Sigmoid colon (tissue), 7 donors: ENCODE results near the gene PVALEF. TPM values are rescaled to one million over a fixed set of nuclear protein-coding genes. Genes with fewer than 3 reads are reported as not detected.
A peak's percentile ranks its signal among the peaks of the same experiment; 100 is the strongest.

Experiments
- DNase-seq: peaks from one replicate; pipeline ENCODE4 v3.0.0-alpha.2; 2019
- H3K27ac ChIP-seq, 4 donors: fragments of 200-600 bp; sonication (generic); one replicate each; pipeline ENCODE4 v1.5.1; 2016 to 2019; ENCODE audit warnings: mild to moderate bottlenecking in 1 of 4
- H3K27me3 ChIP-seq, 3 donors: fragments of 200-600 bp; sonication (generic); one replicate each; pipeline ENCODE4 v1.5.1; 2019; ENCODE audit warnings: mild to moderate bottlenecking in 1 of 3
- H3K36me3 ChIP-seq, 4 donors: fragments of 200-600 bp; sonication (generic); one replicate each; pipeline ENCODE4 v1.5.1; 2016 to 2019
- H3K4me1 ChIP-seq, 4 donors: fragments of 200-600 bp; sonication (generic); one replicate each; pipeline ENCODE4 v1.5.1; 2017 to 2019
- H3K4me3 ChIP-seq, 4 donors: fragments of 200-600 bp; sonication (generic); one replicate each; pipeline ENCODE4 v1.5.1; 2017 to 2019; ENCODE audit warnings: mild to moderate bottlenecking in 2 of 4, moderate library complexity in 1 of 4
- H3K9me3 ChIP-seq, 4 donors: fragments of 200-600 bp in 3 of 4; sonication (generic) in 3 of 4; one replicate each; pipeline versions ENCODE4 v1.5.1 to v1.6.1; 2013 to 2019
- EP300 ChIP-seq, 4 donors: sonication (generic); formaldehyde crosslinking; IDR thresholded peaks; one replicate each; pipeline ENCODE4 v1.6.1; 2017; ENCODE audit warnings: antibody characterized with exemption in 4 of 4
- POLR2A ChIP-seq, 2 donors: fragments of 450-650 bp; IDR thresholded peaks; one replicate each; pipeline ENCODE4 v1.6.1; 2016; ENCODE audit warnings: antibody characterized with exemption in 2 of 2, mild to moderate bottlenecking in 2 of 2, moderate library complexity in 2 of 2
- POLR2AphosphoS5 ChIP-seq, 4 donors: sonication (generic); formaldehyde crosslinking; IDR thresholded peaks; one replicate each; pipeline ENCODE4 v1.6.1; 2017; ENCODE audit warnings: antibody characterized with exemption in 4 of 4
- WGBS, 2 donors: extraction: QIAGEN DNeasy Blood & Tissue Kit; methylation state at CpG; one replicate each; pipeline ENCODE4 v1.1.7; 2013; 5-methylcytosine and 5-hydroxymethylcytosine counted together
- intact Hi-C: fragments of 100-400 bp; cut with DNase I; formaldehyde crosslinking; loops from one replicate; pipeline ENCODE4 v1.15.1; 2023
- polyA plus RNA-seq, 3 donors: library from polyadenylated mRNA; stranded (reverse); fragments of 200-250 nt; gene quantifications; one replicate each; pipeline ENCODE4 v1.2.3, GENCODE V29; 2013
- total RNA-seq, 4 donors: library from RNA; depleted of rRNA; stranded (reverse); fragments of >200 nt; gene quantifications; one replicate each; pipeline ENCODE4 v1.1.0, GENCODE V29; 2016
- TF ChIP-seq, protein P1 (sequence below), 4 experiments: fragments of 450-650 bp in 3 of 4; fragments of 200-600 bp in 1 of 4; IDR thresholded peaks; one replicate each; pipeline ENCODE4 v1.5.1; 2016 to 2019; ENCODE audit warnings: antibody characterized with exemption in 4 of 4, mild to moderate bottlenecking in 3 of 4, moderate library complexity in 2 of 4
- donor health status: healthy with polysubstance abuse.
- donor health status: Bipolar disorder and iron deficiency.
- donor health status: healthy.

PVALEF gene
- total and polyA plus RNA-seq, 7 donors: not detected

DNA sequence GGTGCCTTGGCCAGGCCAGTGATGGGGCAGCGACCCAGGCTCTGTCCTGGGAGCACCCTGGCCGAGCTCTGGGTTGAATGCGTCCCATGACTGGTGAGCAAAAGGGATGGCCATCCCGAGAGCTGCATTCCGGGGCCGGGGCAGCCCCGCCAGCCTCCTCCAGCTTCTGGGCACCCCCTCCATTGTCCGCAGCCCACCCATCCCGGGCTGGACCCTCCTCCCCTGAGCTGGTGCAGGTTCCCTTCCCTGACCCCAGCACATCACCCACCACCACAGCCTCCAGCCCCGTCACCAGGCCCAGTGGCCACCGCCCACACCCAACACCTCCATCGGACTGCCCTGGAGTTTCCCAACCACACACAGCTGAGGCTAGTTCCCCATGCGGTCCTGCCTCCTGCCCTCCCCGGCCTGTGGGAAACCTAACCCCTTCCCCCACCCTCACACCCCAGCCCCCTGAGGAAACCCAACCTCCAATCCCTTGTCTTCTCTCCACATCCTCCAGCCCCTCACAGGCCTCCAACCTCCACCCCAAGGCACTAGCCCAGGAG lies 16.2 kb upstream of the PVALEF start:
- intact Hi-C loops: loop anchor here (10.0 kb wide), 1 partner anchor 456 kb away; no protein-coding TSS in a partner anchor
- DNase-seq: no peak
- TF ChIP-seq POLR2AphosphoS5 (IDR thresholded peaks at IDR 0.05) (no peak), EP300 (IDR thresholded peaks at IDR 0.05) (no peak), POLR2A (IDR thresholded peaks at IDR 0.05) (no peak)
- TF ChIP-seq, protein P1, sequence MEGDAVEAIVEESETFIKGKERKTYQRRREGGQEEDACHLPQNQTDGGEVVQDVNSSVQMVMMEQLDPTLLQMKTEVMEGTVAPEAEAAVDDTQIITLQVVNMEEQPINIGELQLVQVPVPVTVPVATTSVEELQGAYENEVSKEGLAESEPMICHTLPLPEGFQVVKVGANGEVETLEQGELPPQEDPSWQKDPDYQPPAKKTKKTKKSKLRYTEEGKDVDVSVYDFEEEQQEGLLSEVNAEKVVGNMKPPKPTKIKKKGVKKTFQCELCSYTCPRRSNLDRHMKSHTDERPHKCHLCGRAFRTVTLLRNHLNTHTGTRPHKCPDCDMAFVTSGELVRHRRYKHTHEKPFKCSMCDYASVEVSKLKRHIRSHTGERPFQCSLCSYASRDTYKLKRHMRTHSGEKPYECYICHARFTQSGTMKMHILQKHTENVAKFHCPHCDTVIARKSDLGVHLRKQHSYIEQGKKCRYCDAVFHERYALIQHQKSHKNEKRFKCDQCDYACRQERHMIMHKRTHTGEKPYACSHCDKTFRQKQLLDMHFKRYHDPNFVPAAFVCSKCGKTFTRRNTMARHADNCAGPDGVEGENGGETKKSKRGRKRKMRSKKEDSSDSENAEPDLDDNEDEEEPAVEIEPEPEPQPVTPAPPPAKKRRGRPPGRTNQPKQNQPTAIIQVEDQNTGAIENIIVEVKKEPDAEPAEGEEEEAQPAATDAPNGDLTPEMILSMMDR (IDR thresholded peaks at IDR 0.05): no peak
- Histone ChIP-seq H3K27me3 (peaks cover 0 to 4% (median 0%) of the 10 kb centered on the region in 3 donors), H3K4me3 (no peak overlapping the region), H3K36me3 (no peaks in the 10 kb centered on the region), H3K9me3 (no peaks in the 10 kb centered on the region), H3K4me1 (no peaks in the 10 kb centered on the region), H3K27ac (no peak overlapping the region)
- WGBS, 2 donors: 72 to 81% methylated on average over 14 of the region's 14 CpGs

DNA sequence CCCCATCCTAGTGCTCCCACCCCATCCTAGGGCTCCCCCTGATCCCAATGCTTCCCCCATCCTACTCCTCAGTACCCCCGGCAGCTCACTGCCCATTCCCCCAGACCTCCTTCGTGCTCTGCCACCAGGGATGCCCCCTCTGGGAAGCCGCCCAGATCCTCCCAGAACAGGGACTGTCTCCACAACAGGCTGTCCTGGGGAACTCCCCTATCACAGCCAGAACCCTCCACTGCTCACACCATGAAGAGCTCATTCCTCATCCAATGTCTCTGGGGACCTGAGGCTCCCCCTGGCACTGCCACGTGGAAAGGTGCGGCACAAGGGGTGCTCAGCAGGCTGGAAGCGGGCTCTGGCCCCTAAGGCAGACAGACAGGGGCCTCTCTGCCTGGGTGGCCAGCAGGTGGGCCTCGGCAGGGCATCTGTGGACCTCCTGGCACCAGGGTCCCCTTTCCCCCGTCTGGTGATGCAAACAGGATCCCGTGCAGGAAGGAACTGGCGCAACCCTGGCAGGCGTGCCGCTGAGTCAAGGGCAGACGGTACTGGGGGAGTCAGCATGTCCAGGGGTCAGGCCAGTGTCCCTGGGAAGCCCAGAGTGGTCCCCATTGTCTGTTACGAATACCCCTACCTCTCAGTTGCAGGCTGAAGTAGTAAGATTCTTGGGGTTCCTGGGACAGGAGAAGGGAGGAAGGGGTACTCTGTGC lies 14.8 kb upstream of the PVALEF start:
- H3K27me3 ChIP-seq: peaks cover 0 to 4% (median 0%) of the 10 kb centered on the region in 3 donors
- H3K9me3 ChIP-seq: no peaks in the 10 kb centered on the region
- no peak overlapping the region for H3K27ac ChIP-seq
- no peaks in the 10 kb centered on the region for H3K36me3 ChIP-seq
- no peak for DNase-seq
- intact Hi-C loops: no loop called here
- H3K4me3 ChIP-seq: no peak overlapping the region
- no peaks in the 10 kb centered on the region for H3K4me1 ChIP-seq
- WGBS, 2 donors: 68 to 70% methylated on average over 14 of the region's 14 CpGs
- TF ChIP-seq POLR2AphosphoS5 (IDR thresholded peaks at IDR 0.05) (peak in 1 of 4 donors; percentile 43), EP300 (IDR thresholded peaks at IDR 0.05) (no peak), POLR2A (IDR thresholded peaks at IDR 0.05) (no peak)
- TF ChIP-seq, protein P1 (IDR thresholded peaks at IDR 0.05): no peak

DNA sequence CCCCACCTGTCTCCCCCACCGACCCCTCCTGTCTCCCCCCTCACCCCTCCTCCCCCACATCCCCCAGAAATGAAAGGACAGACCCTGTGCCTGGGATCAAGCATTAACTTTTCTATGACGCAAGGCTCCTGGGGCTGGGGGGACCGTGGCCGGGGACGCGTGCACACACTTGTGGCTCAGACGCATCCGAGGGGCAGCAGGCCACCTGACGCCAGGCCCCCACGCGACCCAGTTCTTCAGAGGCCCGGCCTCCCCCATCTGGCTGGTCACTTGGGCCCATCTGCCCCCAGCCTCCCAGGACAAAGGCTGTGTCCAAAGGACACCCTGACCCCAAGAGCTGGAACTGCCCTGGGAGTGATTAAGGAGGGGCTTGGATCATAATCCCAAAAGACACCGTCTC lies 14.0 kb upstream of the PVALEF start:
- H3K27me3 ChIP-seq: peaks cover 0 to 4% (median 0%) of the 10 kb centered on the region in 3 donors
- WGBS, 2 donors: 78 to 80% methylated on average over 13 of the region's 13 CpGs
- no peak overlapping the region for H3K27ac ChIP-seq
- no peaks in the 10 kb centered on the region for H3K4me1 ChIP-seq
- no peak for TF ChIP-seq EP300 (IDR thresholded peaks at IDR 0.05)
- TF ChIP-seq, protein P1 (IDR thresholded peaks at IDR 0.05): no peak
- TF ChIP-seq POLR2AphosphoS5 (IDR thresholded peaks at IDR 0.05): no peak
- TF ChIP-seq POLR2A (IDR thresholded peaks at IDR 0.05): no peak
- no peaks in the 10 kb centered on the region for H3K9me3 ChIP-seq
- DNase-seq: no peak
- no peak overlapping the region for H3K4me3 ChIP-seq
- H3K36me3 ChIP-seq: no peaks in the 10 kb centered on the region
- intact Hi-C loops: no loop called here

DNA sequence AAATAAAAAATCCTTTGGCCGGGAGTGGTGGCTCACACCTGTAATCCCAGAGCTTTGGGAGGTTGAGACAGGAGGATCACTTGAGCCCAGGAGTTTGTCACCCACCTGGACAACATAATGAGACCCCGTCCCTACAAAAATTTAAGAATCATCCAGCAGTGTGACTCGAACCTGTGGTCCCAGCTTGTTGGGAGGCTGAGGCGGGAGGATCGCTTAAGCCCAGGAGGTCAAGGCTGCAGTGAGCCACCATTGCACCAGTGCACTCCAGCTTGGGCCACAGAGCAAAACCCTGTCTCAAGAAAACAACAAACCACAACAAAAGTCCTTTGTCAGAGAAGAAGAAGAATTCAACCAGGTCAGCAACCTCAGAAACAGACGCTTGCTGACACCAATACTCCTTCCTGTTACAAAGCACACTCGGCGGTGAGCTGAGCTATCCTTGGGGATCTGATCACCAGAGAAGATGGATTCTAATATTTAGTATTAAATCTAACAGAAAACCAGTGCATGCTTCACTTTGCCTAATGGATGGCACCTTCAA lies 12.9 kb upstream of the PVALEF start:
- WGBS, 2 donors: 77 to 78% methylated on average over 8 of the region's 8 CpGs
- H3K9me3 ChIP-seq: no peaks in the 10 kb centered on the region

More for the DNA sequence above, 12.9 kb upstream of the PVALEF start:
- Histone ChIP-seq H3K4me3 (no peak overlapping the region), H3K36me3 (no peaks in the 10 kb centered on the region), H3K27ac (no peak overlapping the region), H3K27me3 (peaks cover 0 to 4% (median 0%) of the 10 kb centered on the region in 3 donors), H3K4me1 (no peaks in the 10 kb centered on the region)
- DNase-seq: no peak
- intact Hi-C loops: no loop called here
- TF ChIP-seq, protein P1 (IDR thresholded peaks at IDR 0.05): no peak
